GM18526 (cell line): ENCODE results near the gene SCLT1.

Experiments used
- POLR2A ChIP-seq: IDR thresholded peaks from 3 replicates; pipeline ENCODE4 v1.6.1; 2011; ENCODE audit not compliant: insufficient read length; ENCODE audit errors: extremely low read depth

Gene SCLT1

GRCh38 chr4:128871948-128872347 lies 221.4 kb downstream of the SCLT1 start:
- TF ChIP-seq POLR2A = no peak

- TF ChIP-seq POLR2A = no peak
Measured at GRCh38 chr4:128869776-128870509, 223.4 kb downstream of the SCLT1 start.

- no peak for TF ChIP-seq POLR2A
Measured at GRCh38 chr4:128868758-128869157, 224.6 kb downstream of the SCLT1 start.

- no peak for TF ChIP-seq POLR2A
Measured at GRCh38 chr4:128866691-128867090, 226.6 kb downstream of the SCLT1 start.

GRCh38 chr4:128866269-128866668 lies 227.1 kb downstream of the SCLT1 start:
- no peak for TF ChIP-seq POLR2A

- no peak for TF ChIP-seq POLR2A
Measured at GRCh38 chr4:128865132-128865531, 228.2 kb downstream of the SCLT1 start.

- TF ChIP-seq POLR2A = no peak
Measured at GRCh38 chr4:128863312-128864075, 229.8 kb downstream of the SCLT1 start.

- TF ChIP-seq POLR2A = peak; percentile 19
Measured at GRCh38 chr4:128862608-128863311, 230.6 kb downstream of the SCLT1 start.

- TF ChIP-seq POLR2A = no peak
Measured at GRCh38 chr4:128861856-128862518, 231.4 kb downstream of the SCLT1 start.

GRCh38 chr4:128859887-128860677 lies 233.3 kb downstream of the SCLT1 start:
- TF ChIP-seq POLR2A = no peak

- no peak for TF ChIP-seq POLR2A
Measured at GRCh38 chr4:128858879-128859671, 234.3 kb downstream of the SCLT1 start.

GRCh38 chr4:128856246-128856645 lies 237.1 kb downstream of the SCLT1 start:
- no peak for TF ChIP-seq POLR2A

GRCh38 chr4:128855621-128856020 lies 237.7 kb downstream of the SCLT1 start:
- TF ChIP-seq POLR2A = no peak

- TF ChIP-seq POLR2A = no peak
Measured at GRCh38 chr4:128854433-128854832, 238.9 kb downstream of the SCLT1 start.

- TF ChIP-seq POLR2A = no peak
Measured at GRCh38 chr4:128853741-128854140, 239.6 kb downstream of the SCLT1 start.
